ENCODE data around the gene RGL4.
"Not testable (repeated sequence)": the region's sequence is repeated elsewhere in the genome, so short reads cannot be mapped to it uniquely, and the experiment has no call there.

Gene RGL4

DNA sequence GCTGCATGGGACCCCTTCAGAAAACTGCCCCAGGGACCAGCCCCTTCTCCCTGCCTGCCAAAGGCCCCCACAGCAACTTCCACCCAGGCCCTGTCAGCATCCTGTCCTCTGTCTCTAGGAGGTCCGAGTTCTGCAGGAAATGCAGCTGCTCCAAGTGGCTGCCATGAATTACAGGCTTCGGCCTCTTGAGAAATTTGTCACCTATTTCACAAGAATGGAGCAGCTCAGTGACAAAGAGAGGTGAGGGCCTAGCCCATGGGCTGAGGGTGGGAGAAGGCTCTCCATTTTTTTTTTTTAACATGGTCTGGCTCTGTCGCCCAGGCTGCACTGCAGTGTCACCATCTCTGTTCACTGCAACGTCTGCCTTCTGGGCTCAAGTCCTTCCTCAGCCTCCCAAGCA, 7.3 kb downstream of the RGL4 start:
- no peak for DNase-seq (ENCODE audit: low read depth)

DNA sequence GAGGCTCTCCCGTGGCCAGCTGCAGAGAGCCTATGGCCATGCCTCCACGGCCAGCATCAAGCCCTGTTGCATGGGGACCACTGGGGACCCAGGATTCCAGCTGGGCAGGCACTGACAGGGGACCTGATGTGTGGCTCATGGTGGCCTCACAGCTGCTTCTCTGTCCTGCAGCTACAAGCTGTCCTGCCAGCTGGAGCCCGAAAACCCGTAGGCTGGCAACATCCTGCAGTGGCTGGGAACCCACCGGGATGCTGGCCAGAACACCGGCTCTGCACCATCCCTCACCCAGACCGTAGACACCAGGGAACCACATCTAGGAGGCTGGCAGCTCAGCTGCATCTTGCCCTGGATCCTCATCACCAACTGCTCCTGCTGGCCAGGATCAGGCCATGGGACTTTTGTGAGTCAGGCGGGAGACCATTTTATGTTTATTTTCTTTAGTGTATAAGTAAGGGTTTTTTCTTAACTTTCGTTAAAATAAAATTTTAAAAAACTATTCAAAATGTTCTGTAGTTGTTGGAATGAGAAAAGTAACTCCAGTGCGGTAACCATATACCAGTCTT, 7.9 kb downstream of the RGL4 start:
- DNase-seq (ENCODE audit: low read depth): no peak

DNA sequence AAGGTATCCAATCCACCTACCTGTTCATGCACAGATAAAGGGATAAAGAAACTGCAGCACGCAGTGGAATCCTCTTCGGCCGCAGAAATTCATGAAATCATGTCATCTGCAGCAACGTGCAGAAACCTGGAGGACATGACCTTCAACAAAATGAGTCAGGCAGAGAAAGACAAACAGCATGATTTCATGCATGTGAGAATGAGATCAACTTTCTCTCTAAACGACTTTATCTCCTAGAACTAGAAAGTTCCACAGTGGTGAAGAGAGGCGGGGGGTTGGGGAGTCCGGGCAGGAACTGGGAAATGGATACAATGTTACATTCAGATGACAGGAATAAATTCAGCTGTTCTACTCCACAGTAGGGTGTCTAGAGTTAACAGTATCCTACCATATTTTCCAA, 9.9 kb downstream of the RGL4 start:
- no peak for DNase-seq (ENCODE audit: low read depth)

DNA sequence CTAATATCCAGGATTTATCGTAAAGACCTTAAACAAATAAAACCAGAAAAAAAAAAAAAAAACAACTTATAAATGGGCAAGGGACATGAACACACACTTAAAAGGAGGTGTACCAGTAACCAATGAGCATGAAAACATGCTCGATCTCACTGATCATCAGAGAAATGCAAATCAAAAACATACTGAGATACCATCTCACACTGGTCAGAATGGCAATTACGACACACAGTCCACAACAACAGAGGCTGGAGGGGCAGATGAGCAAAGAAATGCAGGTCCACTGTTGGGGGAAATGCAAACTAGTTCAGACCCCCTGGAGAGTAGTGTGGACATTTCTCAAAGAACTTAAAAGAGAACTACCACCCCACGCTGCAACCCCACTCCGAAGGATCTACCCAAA, 13.2 kb downstream of the RGL4 start:
- no peak for DNase-seq (ENCODE audit: low read depth)

DNA sequence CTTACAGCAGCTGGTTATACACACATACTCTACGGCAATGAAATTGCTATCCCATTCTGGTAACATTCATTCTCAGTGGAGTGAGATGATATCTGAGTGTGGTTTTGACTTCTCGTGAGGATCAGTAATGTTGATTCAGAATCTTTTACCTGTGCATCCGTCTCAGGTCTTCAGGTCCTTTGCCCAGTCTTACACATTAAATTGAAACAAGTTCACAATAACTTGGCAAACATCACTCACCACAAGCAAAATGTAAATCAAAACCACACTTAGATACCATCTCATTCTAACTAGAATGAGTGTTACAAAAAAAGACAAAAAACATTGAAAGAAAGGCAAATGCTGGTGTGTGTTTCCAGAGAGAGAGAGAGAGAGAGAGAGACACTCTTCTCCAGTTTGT, 14.0 kb downstream of the RGL4 start:
- DNase-seq (ENCODE audit: low read depth): no peak

DNA sequence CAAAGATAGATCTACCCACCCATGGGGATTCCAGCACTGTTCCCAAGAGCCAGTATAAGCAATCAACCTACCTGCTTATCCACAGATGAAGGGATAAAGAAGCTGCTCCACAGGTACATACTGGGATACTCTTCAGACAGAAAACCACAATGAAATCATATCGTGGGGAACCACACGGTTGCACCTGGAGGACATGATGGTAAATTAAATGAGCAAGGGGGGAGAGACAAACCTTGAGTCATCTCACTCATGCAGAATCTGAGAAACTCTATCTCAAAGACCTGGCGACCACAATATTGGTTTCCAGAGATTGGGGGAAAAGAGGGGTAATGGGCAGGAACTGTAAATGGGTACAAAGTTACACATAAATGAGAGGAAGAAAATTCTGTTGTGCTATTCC, 14.5 kb downstream of the RGL4 start:
- DNase-seq (ENCODE audit: low read depth): no peak

DNA sequence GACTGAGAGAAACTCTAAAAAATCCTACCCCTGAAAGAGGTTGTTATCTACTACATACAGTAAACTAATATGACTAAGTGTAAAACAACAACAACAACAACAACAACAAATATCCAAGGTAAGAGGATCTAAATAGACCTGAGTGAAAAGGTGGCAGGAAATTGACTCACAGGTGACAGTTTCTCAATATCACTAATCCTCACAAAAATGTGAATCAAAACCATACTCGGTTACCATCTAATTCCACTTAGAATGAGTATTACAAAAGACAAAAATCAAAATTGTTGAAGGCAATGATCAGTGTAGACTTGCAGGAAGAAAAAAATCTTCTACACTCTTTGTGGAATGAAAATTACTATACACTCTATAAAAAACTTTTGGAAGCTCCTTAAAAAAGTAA, 17.5 kb downstream of the RGL4 start:
- no peak for DNase-seq (ENCODE audit: low read depth)

DNA sequence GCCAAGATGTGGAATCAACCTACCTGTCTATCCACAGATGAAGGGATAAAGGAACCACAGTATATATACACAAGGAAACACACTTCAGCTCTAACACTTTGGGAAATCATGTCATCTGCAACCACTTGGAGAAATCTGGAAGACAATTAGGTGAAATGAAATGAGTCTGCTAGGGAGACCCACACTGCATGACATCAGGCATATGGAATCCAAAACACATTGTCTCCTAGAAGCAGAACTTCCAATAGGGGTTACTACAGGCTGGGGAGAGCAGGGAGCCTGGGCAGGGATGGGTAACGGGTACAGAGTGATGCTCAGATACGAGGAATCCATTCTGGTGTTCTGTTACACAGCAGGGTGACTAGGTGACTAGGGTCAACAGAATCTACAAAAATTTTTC, 18.3 kb downstream of the RGL4 start:
- DNase-seq (ENCODE audit: low read depth): no peak

DNA sequence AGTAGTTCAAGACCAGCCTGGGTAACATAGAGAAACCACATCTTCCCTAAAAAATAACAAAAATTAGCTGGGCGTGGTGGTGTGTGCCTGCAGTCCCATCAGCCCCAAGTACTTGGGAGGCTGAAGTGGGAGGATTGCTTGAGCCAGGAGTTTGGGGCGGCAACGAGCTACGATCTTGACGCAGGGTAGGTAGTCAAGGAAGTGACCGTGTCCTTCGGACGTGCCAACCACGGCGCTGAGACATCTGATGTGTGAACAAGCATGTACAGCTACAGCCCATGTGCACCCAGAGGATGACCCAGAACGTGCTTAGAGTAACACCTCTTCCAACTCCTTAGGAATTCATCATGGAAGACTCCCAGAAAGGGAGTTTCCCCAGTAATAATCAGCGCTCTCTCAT, 21.4 kb downstream of the RGL4 start:
- no peak for DNase-seq (ENCODE audit: low read depth)

DNA sequence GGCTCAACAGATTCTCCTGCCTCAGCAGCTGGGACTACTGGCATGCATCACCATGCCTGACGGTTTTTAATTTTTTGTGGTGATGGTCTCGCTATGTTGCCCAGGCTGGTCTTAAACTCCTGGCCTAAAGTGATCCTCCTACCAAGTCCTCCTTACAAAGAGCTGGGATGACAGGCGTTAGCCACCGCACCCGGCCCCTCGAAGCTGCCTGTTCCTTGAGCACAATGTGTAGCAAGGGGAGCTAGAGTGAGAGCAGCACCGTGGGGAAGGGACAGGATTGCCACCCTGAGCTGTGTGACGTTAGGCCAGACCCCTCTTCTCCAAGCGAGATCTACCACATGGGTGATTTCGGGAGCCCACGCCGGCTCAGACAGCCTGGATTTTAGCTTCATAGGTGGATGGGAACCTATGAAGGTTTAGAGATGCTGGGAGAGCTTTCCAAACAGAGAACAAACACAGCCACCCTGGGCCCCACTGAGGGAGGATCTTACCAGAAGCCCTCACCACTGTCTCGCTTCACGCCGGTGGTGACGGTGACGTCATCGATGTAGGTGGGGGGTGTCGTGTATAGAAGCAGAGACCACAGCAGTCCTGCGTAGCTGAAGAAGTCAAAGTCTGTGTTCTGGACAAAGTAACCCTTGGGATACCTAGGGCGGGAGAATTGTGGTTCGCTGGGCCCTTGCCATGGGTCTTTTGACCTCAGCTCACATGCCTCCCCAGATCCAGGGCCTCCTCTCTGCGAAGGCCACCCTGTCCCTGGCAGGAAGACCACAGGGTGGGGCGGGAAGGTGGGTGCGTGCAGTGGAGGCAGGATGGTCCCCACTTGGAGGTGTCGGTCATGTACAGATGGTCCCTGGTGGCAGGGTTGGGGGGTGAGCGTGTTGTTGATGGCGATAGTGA, 23.1 kb downstream of the RGL4 start:
- DNase-seq (ENCODE audit: low read depth): no peak

DNA sequence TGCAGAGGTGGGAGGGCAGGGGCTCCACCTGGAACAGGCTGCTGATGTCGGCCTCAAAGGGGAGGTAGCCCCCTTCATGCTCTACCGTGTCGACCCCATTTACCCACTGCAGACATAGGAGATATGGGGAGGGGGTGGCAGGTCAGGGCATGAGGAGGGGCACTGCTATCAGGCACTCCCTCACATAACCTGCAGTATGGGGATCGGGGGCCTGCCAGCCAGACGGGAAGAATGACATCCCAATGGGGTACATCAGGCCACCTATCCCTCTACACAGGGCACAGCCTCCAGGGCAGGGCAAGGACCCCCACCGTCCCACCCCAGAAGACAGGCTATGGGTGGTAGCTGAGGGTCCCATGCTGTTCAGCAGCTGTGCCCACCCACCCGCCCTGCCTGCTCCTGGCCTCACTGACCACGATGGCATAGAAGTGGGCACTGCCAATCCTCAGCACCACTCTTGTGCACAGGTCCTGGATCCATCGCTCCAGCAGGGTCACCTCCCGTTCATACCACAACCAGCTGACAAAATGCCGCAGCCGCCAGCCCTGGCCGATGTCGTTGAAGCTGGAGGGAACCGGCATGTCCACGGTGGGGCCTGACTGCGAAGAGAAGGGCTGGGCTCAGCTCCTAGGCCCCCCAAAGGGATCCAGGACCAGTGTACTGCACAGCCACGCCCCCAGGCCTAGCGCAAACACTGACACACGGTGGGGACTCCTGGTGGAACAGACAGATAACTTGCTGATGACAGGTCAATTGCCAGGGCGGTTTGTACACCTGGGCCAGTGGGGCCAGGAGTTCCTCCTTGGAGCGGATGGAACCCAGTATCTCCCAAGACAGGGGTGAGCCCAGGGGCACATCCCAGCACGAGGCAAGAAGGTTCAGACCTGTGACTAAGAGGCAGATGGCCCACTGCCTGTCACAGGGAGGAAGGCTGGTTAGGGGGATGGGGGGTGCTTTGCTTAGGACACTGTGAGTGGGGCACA, 24.1 kb downstream of the RGL4 start:
- DNase-seq (ENCODE audit: low read depth): no peak

DNA sequence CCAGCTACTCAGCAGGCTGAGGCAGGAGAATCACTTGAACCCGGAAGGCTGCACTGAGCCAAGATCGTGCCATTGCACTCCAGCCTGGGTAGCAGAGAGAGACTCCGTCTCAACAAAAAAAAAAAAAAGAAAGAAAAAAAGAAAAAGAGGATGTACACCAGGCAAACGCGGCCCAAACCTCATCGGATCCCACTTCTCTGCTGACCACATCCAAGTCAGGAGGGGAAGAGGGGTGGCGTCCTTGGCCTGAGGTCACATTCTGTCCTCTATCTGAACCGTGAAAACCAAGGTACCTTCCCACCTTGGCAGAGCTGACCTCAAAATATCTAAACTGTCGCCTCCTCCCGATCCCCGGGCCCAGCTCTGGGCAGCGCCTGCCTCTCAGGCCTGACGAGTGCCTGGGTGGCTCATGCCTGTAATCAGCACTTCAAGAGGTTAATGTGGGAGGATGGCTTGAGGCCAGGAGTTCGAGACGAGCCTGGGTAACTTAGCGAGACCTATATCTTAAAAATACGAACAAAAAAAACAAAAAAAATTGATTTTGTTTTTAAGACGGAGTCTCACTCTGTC, 25.1 kb downstream of the RGL4 start:
- DNase-seq (ENCODE audit: low read depth): no peak

DNA sequence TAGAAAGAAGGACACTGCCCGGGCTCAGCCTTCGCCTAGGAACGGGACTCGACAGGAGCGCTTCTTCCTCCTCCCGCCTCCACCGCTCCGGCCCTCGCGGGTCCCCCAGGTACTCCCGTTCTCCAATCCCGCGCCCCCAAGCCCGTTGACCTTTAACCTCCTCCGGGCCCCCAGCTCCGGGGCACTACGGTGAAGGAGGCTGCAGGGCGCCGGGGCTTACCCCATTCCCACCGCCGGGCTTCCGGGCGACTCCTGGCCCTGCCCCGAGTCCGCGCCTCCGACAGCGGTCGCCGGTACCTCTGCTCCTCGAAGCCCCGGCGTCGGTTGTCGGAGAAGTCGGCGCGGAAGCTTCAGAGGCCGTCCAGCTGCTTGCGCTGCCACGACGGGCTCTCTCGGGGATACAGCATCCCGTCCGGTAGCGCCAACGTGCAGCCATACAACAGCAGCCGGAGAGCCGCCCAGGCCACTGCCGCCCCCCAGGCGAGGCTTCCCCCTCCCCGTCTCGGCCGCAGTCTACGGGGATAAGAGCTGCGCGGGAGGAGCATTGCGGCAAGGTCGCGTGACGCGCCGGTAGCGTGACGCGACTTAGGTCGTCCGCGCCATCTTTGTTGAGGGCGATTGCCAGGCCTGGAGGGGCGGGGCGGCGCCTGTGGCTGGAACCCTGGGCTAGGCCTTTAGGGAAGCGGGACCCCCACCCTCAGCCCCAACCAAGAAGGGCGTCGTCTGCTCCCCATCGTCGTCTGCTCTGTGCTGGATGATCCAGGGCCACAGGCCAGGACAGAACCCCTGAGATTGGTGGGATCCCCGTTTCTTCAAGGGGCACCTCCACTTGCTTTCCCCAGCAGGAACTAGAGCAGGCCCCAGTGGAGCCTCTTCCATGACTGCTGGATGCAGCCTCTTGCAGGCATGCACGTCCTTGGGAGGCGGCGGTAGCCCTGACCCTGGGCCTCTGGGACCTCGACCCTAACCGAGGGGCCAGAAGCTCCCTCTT, 26.3 kb downstream of the RGL4 start:
- DNase-seq (ENCODE audit: low read depth): peak; percentile 75

DNA sequence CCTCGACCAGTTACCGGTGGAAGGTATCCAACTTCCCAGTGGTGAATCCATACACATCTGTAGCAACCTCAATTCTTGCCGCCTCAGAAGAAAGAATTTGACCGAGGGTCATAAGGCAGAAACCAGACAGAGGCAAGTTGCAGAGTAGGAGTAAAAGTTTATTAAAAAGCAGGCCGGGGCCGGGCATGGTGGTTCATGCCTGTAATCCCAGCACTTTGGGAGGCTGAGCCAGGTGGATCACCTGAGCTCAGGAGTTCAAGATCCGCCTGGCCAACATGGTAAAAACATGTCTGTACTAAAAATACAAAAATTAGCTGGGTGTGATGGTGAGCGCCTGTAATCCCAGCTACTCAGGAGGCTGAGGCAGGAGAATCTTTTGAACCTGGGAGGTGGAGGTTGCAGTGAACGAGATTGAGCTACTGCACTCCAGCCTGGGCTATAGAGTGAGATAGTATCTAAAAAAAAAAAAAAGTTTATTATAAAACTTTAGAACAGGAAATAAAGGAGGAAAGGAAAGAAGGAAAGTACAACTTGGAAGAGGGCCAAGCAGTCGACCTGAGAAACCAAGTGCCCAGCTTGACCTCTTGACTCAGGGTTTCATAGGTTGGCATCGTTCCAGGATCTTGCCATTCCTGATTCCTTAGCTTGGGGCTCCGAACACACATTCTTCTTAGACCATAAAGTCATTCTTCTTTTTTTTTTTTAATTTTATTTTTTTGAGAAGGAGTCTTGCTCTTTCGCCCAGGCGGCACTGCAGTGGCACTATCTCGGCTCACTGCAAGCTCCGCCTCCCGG, 27.8 kb downstream of the RGL4 start:
- no peak for DNase-seq (ENCODE audit: low read depth)

DNA sequence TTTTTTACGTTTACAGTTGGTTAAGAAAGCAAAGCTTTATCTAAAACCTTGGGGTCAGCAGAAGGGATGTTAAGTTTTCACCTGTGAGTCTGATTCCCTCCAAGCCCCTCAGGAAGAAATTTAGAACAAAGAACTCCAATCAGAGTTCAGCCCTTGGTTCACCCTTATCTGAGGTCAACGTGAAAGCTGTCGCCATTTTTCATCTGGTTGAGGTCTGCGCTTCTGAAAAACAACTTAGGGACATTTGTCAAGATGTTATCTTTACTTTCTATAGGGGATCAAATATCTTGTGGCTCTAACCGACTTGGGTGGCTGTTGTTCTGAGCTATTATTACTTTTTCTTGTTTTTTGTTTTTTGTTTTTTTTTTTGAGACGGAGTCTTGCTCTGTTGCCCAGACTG, 30.0 kb downstream of the RGL4 start:
- DNase-seq (ENCODE audit: low read depth): no peak

DNA sequence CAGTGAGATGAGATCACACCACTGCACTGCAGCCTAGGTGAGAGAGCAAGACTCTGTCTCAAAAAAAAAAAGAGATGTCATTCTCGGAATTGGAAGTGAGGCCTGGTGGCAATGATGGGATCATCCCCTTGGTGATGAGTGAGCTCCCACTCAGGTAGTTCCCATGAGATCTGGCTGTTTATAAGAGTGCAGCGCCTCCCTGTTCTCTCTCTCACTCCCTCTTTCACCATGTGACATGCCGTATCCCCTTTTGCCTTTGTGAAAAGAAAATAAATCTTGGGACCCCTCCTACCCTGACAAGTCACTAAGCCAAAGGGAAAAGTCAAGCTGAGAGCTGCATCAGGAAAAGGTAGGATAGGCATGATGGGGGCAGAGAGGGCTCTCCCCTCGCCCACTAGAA, 31.3 kb downstream of the RGL4 start:
- no peak for DNase-seq (ENCODE audit: low read depth)

DNA sequence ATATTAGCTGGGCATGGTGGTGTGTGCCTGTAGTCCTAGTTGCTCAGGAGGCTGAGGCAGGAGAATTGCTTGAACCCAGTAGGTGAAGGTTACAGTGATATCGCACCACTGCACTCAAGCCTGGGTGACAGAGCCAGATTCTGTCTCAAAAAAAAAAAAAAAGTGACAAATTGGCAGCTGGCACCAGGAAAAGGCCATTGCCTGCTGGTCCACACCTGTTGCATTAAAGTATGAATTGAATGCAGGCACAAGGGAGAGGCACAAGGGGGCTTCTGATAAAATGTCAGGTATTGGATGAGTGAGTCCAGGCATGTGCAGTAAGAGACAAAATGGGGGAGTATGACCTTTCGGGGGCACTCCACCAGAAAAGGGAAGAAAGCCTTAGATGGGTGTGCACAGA, 31.9 kb downstream of the RGL4 start:
- DNase-seq (ENCODE audit: low read depth): no peak

DNA sequence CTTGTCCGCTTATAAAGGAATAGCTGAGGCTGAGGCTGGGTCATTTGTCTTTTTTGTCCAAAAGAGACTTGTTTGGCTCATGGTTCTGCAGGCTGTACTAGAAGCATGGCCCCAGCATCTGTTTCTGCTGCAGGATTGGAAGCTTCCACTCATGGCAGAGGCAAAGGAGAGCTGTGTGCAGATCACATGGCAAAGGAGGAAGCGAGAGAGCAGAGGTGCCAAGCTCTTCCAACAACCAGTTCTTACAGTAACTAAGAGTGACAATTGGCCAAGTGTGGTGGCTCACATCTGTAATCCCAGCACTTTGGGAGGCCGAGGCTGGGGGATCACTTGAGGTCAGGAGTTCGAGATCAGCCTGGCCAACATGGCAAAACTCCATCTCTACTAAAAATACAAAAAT, 37.3 kb downstream of the RGL4 start:
- DNase-seq (ENCODE audit: low read depth): not testable (repeated sequence)

DNA sequence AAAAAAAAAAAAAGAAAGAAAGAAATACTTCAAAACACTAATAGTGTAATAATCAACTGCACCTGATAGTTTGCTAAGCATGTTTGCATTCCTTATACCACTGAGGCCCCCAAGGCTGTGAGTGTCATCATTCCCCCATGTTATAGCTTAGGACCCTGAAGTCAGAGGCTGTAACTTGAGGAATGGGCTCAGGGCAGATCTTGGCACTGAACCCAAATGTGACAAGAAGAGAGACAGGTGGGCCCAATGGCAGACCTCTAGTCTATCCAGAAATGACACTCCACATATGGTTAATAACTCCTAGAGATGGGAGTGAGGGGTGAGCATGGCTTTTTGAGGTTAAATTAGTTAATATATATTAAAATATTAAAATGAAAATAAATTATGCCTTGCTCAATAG, 46.9 kb downstream of the RGL4 start:
- no peak for DNase-seq (ENCODE audit: low read depth)
